ENCODE measurements around the gene GAL3ST2.
A peak's percentile ranks its signal among the peaks of the same experiment; 100 is the strongest.

GAL3ST2 gene

GRCh38 chr2:241764275-241765241, 12.1 kb upstream of the GAL3ST2 start:
- Histone ChIP-seq H2BK15ac (ENCODE audit: low read depth, poor library complexity, severe bottlenecking) (no peak overlapping the region), H3K18ac (ENCODE audit: low read depth in 1 of 2, low read length in 2 of 2) (no peak overlapping the region), H2BK120ac (ENCODE audit: low read depth, low read length) (no peak overlapping the region), H3K9ac (ENCODE audit: low read length) (no peak overlapping the region), H3K23ac (ENCODE audit: low read length in 2 of 2) (no peak overlapping the region), H3K36me3 (ENCODE audit: control insufficient read depth in 1 of 2, insufficient read depth in 2 of 2, low read depth in 1 of 2, low read length in 2 of 2) (peaks cover 31 to 55% of the 10 kb centered on the region in 2 experiments), H3K4me2 (ENCODE audit: low read length, poor library complexity, severe bottlenecking) (no peak overlapping the region), H3K4me1 (ENCODE audit: control insufficient read depth, insufficient read depth, low read depth, low read length) (peaks cover 15% of the 10 kb centered on the region), H2BK5ac (ENCODE audit: low read depth, low read length, poor library complexity, severe bottlenecking) (no peak overlapping the region), H3K14ac (ENCODE audit: low read length in 2 of 2) (no peak overlapping the region), H3K27ac (ENCODE audit: low read length, poor library complexity, severe bottlenecking) (no peak overlapping the region), H2AFZ (ENCODE audit: low read depth, low read length) (no peak overlapping the region), H3K4me3 (ENCODE audit: insufficient read depth in 1 of 2, low read depth in 1 of 2, low read length in 2 of 2) (no peak overlapping the region), H2BK12ac (ENCODE audit: low read length in 2 of 2) (no peak overlapping the region), H2AK5ac (ENCODE audit: low read length, severe bottlenecking) (no peak overlapping the region), H3K4ac (ENCODE audit: low read depth in 1 of 2, low read length in 2 of 2) (no peak overlapping the region), H3K27me3 (ENCODE audit: control insufficient read depth in 1 of 2, insufficient read depth in 1 of 2, low read length in 2 of 2) (no peaks in the 10 kb centered on the region), H3K79me1 (replicated peaks; ENCODE audit: low read length, poor library complexity, severe bottlenecking) (peaks cover 12% of the 10 kb centered on the region), H4K8ac (ENCODE audit: low read length) (no peak overlapping the region), H4K91ac (ENCODE audit: low read length) (peak overlapping the region; percentile 56), H3K9me3 (ENCODE audit: control insufficient read depth, low read length) (no peaks in the 10 kb centered on the region)
- DNase-seq: no peak
- WGBS: 70% methylated on average over 26 of the region's 27 CpGs

GRCh38 chr2:241767464-241768250, 9.0 kb upstream of the GAL3ST2 start:
- H2BK120ac ChIP-seq (ENCODE audit: low read depth, low read length): no peak overlapping the region
- H3K4me2 ChIP-seq (ENCODE audit: low read length, poor library complexity, severe bottlenecking): no peak overlapping the region
- peak overlapping the region; percentile 46 for H4K91ac ChIP-seq (ENCODE audit: low read length)
- no peaks in the 10 kb centered on the region for H3K9me3 ChIP-seq (ENCODE audit: control insufficient read depth, low read length)
- no peak overlapping the region for H2BK15ac ChIP-seq (ENCODE audit: low read depth, poor library complexity, severe bottlenecking)
- no peak overlapping the region for H3K23ac ChIP-seq (ENCODE audit: low read length in 2 of 2)
- H2AK5ac ChIP-seq (ENCODE audit: low read length, severe bottlenecking): no peak overlapping the region
- H2AFZ ChIP-seq (ENCODE audit: low read depth, low read length): no peak overlapping the region
- H2BK5ac ChIP-seq (ENCODE audit: low read depth, low read length, poor library complexity, severe bottlenecking): no peak overlapping the region
- H3K27ac ChIP-seq (ENCODE audit: low read length, poor library complexity, severe bottlenecking): no peak overlapping the region
- no peak for DNase-seq
- no peak overlapping the region for H3K4ac ChIP-seq (ENCODE audit: low read depth in 1 of 2, low read length in 2 of 2)
- H3K9ac ChIP-seq (ENCODE audit: low read length): no peak overlapping the region
- peaks cover 37% of the 10 kb centered on the region for H3K4me1 ChIP-seq (ENCODE audit: control insufficient read depth, insufficient read depth, low read depth, low read length)
- peaks cover 9 to 40% of the 10 kb centered on the region in 2 experiments for H3K36me3 ChIP-seq (ENCODE audit: control insufficient read depth in 1 of 2, insufficient read depth in 2 of 2, low read depth in 1 of 2, low read length in 2 of 2)
- peaks cover 7% of the 10 kb centered on the region for H3K79me1 ChIP-seq (replicated peaks; ENCODE audit: low read length, poor library complexity, severe bottlenecking)
- peak overlapping the region in 1 of 2 experiments; percentile 49 for H3K14ac ChIP-seq (ENCODE audit: low read length in 2 of 2)
- peaks cover 0 to 11% of the 10 kb centered on the region in 2 experiments for H3K27me3 ChIP-seq (ENCODE audit: control insufficient read depth in 1 of 2, insufficient read depth in 1 of 2, low read length in 2 of 2)
- no peak overlapping the region for H4K8ac ChIP-seq (ENCODE audit: low read length)
- H3K18ac ChIP-seq (ENCODE audit: low read depth in 1 of 2, low read length in 2 of 2): no peak overlapping the region
- H3K4me3 ChIP-seq (ENCODE audit: insufficient read depth in 1 of 2, low read depth in 1 of 2, low read length in 2 of 2): no peak overlapping the region
- WGBS: 92% methylated on average over 36 of the region's 37 CpGs
- no peak overlapping the region for H2BK12ac ChIP-seq (ENCODE audit: low read length in 2 of 2)

- no peak overlapping the region for H3K27ac ChIP-seq (ENCODE audit: low read length, poor library complexity, severe bottlenecking)
- no peaks in the 10 kb centered on the region for H3K9me3 ChIP-seq (ENCODE audit: control insufficient read depth, low read length)
- peaks cover 0 to 15% of the 10 kb centered on the region in 2 experiments for H3K27me3 ChIP-seq (ENCODE audit: control insufficient read depth in 1 of 2, insufficient read depth in 1 of 2, low read length in 2 of 2)
- no peak overlapping the region for H2BK5ac ChIP-seq (ENCODE audit: low read depth, low read length, poor library complexity, severe bottlenecking)
- DNase-seq: no peak
- no peak overlapping the region for H3K23ac ChIP-seq (ENCODE audit: low read length in 2 of 2)
- no peak overlapping the region for H2AK5ac ChIP-seq (ENCODE audit: low read length, severe bottlenecking)
- peak overlapping the region; percentile 46 for H4K91ac ChIP-seq (ENCODE audit: low read length)
- peak overlapping the region in 1 of 2 experiments; percentile 49 for H3K14ac ChIP-seq (ENCODE audit: low read length in 2 of 2)
- H3K79me1 ChIP-seq (replicated peaks; ENCODE audit: low read length, poor library complexity, severe bottlenecking): peaks cover 5% of the 10 kb centered on the region
- H3K4ac ChIP-seq (ENCODE audit: low read depth in 1 of 2, low read length in 2 of 2): no peak overlapping the region
- peaks cover 34% of the 10 kb centered on the region for H3K4me1 ChIP-seq (ENCODE audit: control insufficient read depth, insufficient read depth, low read depth, low read length)
- H2BK12ac ChIP-seq (ENCODE audit: low read length in 2 of 2): no peak overlapping the region
- no peak overlapping the region for H3K9ac ChIP-seq (ENCODE audit: low read length)
- no peak overlapping the region for H3K4me3 ChIP-seq (ENCODE audit: insufficient read depth in 1 of 2, low read depth in 1 of 2, low read length in 2 of 2)
- no peak overlapping the region for H2BK120ac ChIP-seq (ENCODE audit: low read depth, low read length)
- no peak overlapping the region for H2AFZ ChIP-seq (ENCODE audit: low read depth, low read length)
- 95% methylated on average over 29 of the region's 29 CpGs for WGBS
- no peak overlapping the region for H3K18ac ChIP-seq (ENCODE audit: low read depth in 1 of 2, low read length in 2 of 2)
- H3K36me3 ChIP-seq (ENCODE audit: control insufficient read depth in 1 of 2, insufficient read depth in 2 of 2, low read depth in 1 of 2, low read length in 2 of 2): peaks cover 3 to 37% of the 10 kb centered on the region in 2 experiments
- H2BK15ac ChIP-seq (ENCODE audit: low read depth, poor library complexity, severe bottlenecking): no peak overlapping the region
- H3K4me2 ChIP-seq (ENCODE audit: low read length, poor library complexity, severe bottlenecking): no peak overlapping the region
- H4K8ac ChIP-seq (ENCODE audit: low read length): no peak overlapping the region
Measured at GRCh38 chr2:241768251-241768711, 8.3 kb upstream of the GAL3ST2 start.

- H2BK5ac ChIP-seq (ENCODE audit: low read depth, low read length, poor library complexity, severe bottlenecking): no peak overlapping the region
- H3K27me3 ChIP-seq (ENCODE audit: control insufficient read depth in 1 of 2, insufficient read depth in 1 of 2, low read length in 2 of 2): peaks cover 0 to 20% of the 10 kb centered on the region in 2 experiments
- H2BK15ac ChIP-seq (ENCODE audit: low read depth, poor library complexity, severe bottlenecking): no peak overlapping the region
- H3K14ac ChIP-seq (ENCODE audit: low read length in 2 of 2): peak overlapping the region in 1 of 2 experiments; percentile 55
- peaks cover 5% of the 10 kb centered on the region for H3K79me1 ChIP-seq (replicated peaks; ENCODE audit: low read length, poor library complexity, severe bottlenecking)
- peak overlapping the region; percentile 50 for H4K91ac ChIP-seq (ENCODE audit: low read length)
- H2AFZ ChIP-seq (ENCODE audit: low read depth, low read length): no peak overlapping the region
- H3K36me3 ChIP-seq (ENCODE audit: control insufficient read depth in 1 of 2, insufficient read depth in 2 of 2, low read depth in 1 of 2, low read length in 2 of 2): peaks cover 0 to 36% of the 10 kb centered on the region in 2 experiments
- no peak overlapping the region for H2BK120ac ChIP-seq (ENCODE audit: low read depth, low read length)
- no peak overlapping the region for H2AK5ac ChIP-seq (ENCODE audit: low read length, severe bottlenecking)
- no peak overlapping the region for H2BK12ac ChIP-seq (ENCODE audit: low read length in 2 of 2)
- 95% methylated on average over 9 of the region's 11 CpGs for WGBS
- DNase-seq: no peak
- no peak overlapping the region for H4K8ac ChIP-seq (ENCODE audit: low read length)
- H3K4me1 ChIP-seq (ENCODE audit: control insufficient read depth, insufficient read depth, low read depth, low read length): peaks cover 34% of the 10 kb centered on the region
- H3K4me2 ChIP-seq (ENCODE audit: low read length, poor library complexity, severe bottlenecking): no peak overlapping the region
- no peak overlapping the region for H3K23ac ChIP-seq (ENCODE audit: low read length in 2 of 2)
- no peak overlapping the region for H3K18ac ChIP-seq (ENCODE audit: low read depth in 1 of 2, low read length in 2 of 2)
- H3K4me3 ChIP-seq (ENCODE audit: insufficient read depth in 1 of 2, low read depth in 1 of 2, low read length in 2 of 2): peak overlapping the region in 1 of 2 experiments; percentile 27
- no peak overlapping the region for H3K9ac ChIP-seq (ENCODE audit: low read length)
- H3K4ac ChIP-seq (ENCODE audit: low read depth in 1 of 2, low read length in 2 of 2): no peak overlapping the region
- H3K9me3 ChIP-seq (ENCODE audit: control insufficient read depth, low read length): no peaks in the 10 kb centered on the region
- H3K27ac ChIP-seq (ENCODE audit: low read length, poor library complexity, severe bottlenecking): no peak overlapping the region
Measured at GRCh38 chr2:241768850-241769249, 7.8 kb upstream of the GAL3ST2 start.
